Kidney epithelial cell (primary cell): Measurements from ENCODE around the gene CARMIL1. TPM values are rescaled to one million over a fixed set of nuclear protein-coding genes. Genes with fewer than 3 reads are reported as not detected.

Experiments used
- DNase-seq: peaks from one replicate; pipeline ENCODE4 v3.0.0-alpha.2; 2010; ENCODE audit warnings: low read depth
- H3K27me3 ChIP-seq: 2 replicates; pipeline ENCODE4 v1.6.0; 2011; ENCODE audit warnings: low read length; ENCODE audit not compliant: control insufficient read depth, insufficient read depth
- H3K36me3 ChIP-seq: 2 replicates; pipeline ENCODE4 v1.5.1; 2011; ENCODE audit warnings: low read length; ENCODE audit not compliant: control insufficient read depth, insufficient read depth
- H3K4me3 ChIP-seq: 2 replicates; pipeline ENCODE4 v1.5.1; 2011; ENCODE audit warnings: low read depth, mild to moderate bottlenecking, control low read depth, low read length
- CTCF ChIP-seq: IDR thresholded peaks from 2 replicates; pipeline ENCODE4 v1.5.1; 2011; ENCODE audit warnings: mild to moderate bottlenecking, moderate library complexity, low read length, control low read depth, inconsistent platforms; ENCODE audit not compliant: insufficient read depth, poor library complexity, severe bottlenecking
- total RNA-seq: library from RNA; depleted of rRNA; stranded (reverse); fragments of >200 nt; gene quantifications from 2 replicates; pipeline ENCODE4 v1.2.3, GENCODE V29; 2015

The CARMIL1 gene
- total RNA-seq, 1 donor from 2014 or later = 14.7 TPM

DNA sequence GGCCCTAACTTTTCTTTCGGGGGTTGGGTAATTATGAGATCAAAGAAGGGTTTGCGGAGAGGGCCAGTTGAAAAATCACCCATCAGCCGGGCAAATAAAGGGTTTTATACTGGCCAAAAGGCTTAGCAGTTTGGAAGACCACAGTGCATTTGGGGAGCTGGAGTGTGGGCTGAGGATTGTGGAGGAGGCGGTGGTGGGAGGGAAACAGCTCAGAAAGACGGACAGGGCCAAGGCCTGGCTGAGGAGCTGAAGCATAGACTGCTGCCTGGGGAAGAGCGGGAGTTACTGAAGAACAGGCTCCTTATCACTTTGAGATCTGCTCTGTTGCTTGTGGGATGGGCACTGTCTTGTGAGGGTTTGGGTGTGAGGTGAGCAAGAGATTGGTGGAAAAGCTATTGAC lies 144.2 kb downstream of the CARMIL1 start:
- TF ChIP-seq CTCF = no peak
- no peak overlapping the region for H3K4me3 ChIP-seq
- no peaks in the 10 kb centered on the region for H3K27me3 ChIP-seq
- DNase-seq = no peak
- no peaks in the 10 kb centered on the region for H3K36me3 ChIP-seq

- DNase-seq = no peak
- H3K27me3 ChIP-seq = no peaks in the 10 kb centered on the region
- no peaks in the 10 kb centered on the region for H3K36me3 ChIP-seq
- TF ChIP-seq CTCF = no peak
- H3K4me3 ChIP-seq = no peak overlapping the region
These were observed 145.1 kb downstream of the CARMIL1 start for GRCh38 chr6:25424303-25424702.

GRCh38 chr6:25427549-25427948 lies 148.4 kb downstream of the CARMIL1 start:
- no peaks in the 10 kb centered on the region for H3K36me3 ChIP-seq
- H3K27me3 ChIP-seq = no peaks in the 10 kb centered on the region
- TF ChIP-seq CTCF = no peak
- H3K4me3 ChIP-seq = no peak overlapping the region
- DNase-seq = no peak

- no peak overlapping the region for H3K4me3 ChIP-seq
- TF ChIP-seq CTCF = no peak
- no peaks in the 10 kb centered on the region for H3K36me3 ChIP-seq
- DNase-seq = no peak
- no peaks in the 10 kb centered on the region for H3K27me3 ChIP-seq
These were observed 149.7 kb downstream of the CARMIL1 start for GRCh38 chr6:25428758-25429317.

DNA sequence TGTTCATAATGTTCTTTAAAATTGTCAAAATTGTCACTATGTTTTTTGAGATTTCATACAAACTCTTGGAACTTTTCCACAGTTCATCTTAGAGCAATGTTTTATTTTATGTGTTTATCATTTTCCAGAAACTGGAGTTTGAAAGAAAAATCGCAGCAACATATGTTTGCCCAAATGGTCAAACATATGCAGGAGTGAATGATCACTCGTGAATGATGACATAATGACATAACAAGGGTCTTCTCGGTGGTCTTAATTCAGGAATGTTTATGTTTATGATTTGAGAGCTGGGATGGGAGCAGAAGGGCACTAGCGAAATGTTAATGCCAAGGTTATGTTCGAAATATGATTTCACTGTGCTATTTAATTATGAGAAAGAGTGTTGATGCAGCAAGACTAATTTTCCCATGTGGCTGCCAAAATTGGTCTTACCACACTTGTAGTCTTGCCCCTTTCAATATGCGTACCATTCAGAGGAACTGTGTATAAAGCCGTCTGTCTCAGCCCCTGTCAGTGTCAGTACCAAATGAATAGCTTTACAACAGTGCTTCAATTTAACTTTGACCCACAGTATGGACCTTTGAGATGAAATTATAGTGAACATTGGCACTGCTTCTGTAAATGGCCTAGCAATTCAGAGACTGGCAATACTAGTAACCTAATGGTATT lies 152.3 kb downstream of the CARMIL1 start:
- H3K36me3 ChIP-seq = no peaks in the 10 kb centered on the region
- no peaks in the 10 kb centered on the region for H3K27me3 ChIP-seq
- H3K4me3 ChIP-seq = no peak overlapping the region
- no peak for TF ChIP-seq CTCF
- DNase-seq = no peak

GRCh38 chr6:25431975-25432307 lies 152.8 kb downstream of the CARMIL1 start:
- TF ChIP-seq CTCF = no peak
- H3K4me3 ChIP-seq = no peak overlapping the region
- no peaks in the 10 kb centered on the region for H3K36me3 ChIP-seq
- no peak for DNase-seq
- H3K27me3 ChIP-seq = no peaks in the 10 kb centered on the region
